Measurements from ENCODE around the gene COQ10A. TPM values are rescaled to one million over a fixed set of nuclear protein-coding genes. Genes with fewer than 3 reads are reported as not detected.

COQ10A gene
- total and polyA plus RNA-seq, 2 of the 13 experiments (the other 11 are each of a cell fraction or from before 2014, with no cell fraction given): 21.0 to 37.3 TPM

DNA sequence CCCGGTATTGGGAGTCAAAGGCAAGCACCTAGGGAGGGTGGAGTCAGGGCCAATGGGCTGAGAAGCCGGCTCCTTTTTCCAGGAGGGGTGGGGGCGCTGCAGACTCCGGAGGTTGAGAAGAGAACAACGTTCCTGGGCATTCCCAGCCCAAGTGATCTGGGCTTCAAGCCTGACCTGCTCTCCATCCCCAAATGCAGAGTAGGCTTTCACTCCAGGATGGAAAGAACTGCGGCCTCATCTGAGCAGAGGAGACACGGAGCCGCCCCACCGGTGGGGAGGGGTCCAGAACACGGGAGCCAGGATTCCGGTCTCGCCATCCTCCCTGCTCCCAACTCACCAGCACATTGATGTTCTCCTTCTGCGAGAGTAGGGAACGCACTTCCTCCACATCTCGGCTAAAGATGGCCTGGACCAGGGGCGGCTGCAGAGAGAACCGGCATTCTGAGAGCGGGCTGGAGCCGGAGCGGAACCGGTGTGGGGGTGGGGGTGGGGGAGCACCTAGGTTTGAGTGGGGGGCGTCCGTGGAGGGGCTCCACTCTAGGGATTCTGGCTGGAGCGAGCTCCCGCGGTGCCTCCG is 9.2 kb upstream of the COQ10A start (continued):
- TF ChIP-seq POGZ (CRISPR knock-in tag; IDR thresholded peaks at IDR 0.05) (no peak), FOXK2 (IDR thresholded peaks at IDR 0.05) (no peak), KLF9 (CRISPR knock-in tag; IDR thresholded peaks at IDR 0.05; ENCODE audit: low read depth) (no peak), KAT7 (CRISPR knock-in tag; IDR thresholded peaks at IDR 0.05; ENCODE audit: borderline replicate concordance) (0 out of 2 replicates have a peak, but pooled peaks have one; percentile 2), ZNF335 (CRISPR knock-in tag; IDR thresholded peaks at IDR 0.05) (no peak)
- TF ChIP-seq, protein P1, sequence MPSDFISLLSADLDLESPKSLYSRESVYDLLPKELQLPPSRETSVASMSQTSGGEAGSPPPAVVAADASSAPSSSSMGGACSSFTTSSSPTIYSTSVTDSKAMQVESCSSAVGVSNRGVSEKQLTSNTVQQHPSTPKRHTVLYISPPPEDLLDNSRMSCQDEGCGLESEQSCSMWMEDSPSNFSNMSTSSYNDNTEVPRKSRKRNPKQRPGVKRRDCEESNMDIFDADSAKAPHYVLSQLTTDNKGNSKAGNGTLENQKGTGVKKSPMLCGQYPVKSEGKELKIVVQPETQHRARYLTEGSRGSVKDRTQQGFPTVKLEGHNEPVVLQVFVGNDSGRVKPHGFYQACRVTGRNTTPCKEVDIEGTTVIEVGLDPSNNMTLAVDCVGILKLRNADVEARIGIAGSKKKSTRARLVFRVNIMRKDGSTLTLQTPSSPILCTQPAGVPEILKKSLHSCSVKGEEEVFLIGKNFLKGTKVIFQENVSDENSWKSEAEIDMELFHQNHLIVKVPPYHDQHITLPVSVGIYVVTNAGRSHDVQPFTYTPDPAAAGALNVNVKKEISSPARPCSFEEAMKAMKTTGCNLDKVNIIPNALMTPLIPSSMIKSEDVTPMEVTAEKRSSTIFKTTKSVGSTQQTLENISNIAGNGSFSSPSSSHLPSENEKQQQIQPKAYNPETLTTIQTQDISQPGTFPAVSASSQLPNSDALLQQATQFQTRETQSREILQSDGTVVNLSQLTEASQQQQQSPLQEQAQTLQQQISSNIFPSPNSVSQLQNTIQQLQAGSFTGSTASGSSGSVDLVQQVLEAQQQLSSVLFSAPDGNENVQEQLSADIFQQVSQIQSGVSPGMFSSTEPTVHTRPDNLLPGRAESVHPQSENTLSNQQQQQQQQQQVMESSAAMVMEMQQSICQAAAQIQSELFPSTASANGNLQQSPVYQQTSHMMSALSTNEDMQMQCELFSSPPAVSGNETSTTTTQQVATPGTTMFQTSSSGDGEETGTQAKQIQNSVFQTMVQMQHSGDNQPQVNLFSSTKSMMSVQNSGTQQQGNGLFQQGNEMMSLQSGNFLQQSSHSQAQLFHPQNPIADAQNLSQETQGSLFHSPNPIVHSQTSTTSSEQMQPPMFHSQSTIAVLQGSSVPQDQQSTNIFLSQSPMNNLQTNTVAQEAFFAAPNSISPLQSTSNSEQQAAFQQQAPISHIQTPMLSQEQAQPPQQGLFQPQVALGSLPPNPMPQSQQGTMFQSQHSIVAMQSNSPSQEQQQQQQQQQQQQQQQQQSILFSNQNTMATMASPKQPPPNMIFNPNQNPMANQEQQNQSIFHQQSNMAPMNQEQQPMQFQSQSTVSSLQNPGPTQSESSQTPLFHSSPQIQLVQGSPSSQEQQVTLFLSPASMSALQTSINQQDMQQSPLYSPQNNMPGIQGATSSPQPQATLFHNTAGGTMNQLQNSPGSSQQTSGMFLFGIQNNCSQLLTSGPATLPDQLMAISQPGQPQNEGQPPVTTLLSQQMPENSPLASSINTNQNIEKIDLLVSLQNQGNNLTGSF (CRISPR knock-in tag; IDR thresholded peaks at IDR 0.05): no peak
- TF ChIP-seq, protein P2, sequence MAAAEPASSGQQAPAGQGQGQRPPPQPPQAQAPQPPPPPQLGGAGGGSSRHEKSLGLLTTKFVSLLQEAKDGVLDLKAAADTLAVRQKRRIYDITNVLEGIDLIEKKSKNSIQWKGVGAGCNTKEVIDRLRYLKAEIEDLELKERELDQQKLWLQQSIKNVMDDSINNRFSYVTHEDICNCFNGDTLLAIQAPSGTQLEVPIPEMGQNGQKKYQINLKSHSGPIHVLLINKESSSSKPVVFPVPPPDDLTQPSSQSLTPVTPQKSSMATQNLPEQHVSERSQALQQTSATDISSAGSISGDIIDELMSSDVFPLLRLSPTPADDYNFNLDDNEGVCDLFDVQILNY (CRISPR knock-in tag; conservative IDR thresholded peaks at IDR 0.05): no peak
- TF ChIP-seq, protein P3, sequence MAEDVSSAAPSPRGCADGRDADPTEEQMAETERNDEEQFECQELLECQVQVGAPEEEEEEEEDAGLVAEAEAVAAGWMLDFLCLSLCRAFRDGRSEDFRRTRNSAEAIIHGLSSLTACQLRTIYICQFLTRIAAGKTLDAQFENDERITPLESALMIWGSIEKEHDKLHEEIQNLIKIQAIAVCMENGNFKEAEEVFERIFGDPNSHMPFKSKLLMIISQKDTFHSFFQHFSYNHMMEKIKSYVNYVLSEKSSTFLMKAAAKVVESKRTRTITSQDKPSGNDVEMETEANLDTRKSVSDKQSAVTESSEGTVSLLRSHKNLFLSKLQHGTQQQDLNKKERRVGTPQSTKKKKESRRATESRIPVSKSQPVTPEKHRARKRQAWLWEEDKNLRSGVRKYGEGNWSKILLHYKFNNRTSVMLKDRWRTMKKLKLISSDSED (CRISPR knock-in tag; IDR thresholded peaks at IDR 0.05): no peak
- TF ChIP-seq, protein P4, sequence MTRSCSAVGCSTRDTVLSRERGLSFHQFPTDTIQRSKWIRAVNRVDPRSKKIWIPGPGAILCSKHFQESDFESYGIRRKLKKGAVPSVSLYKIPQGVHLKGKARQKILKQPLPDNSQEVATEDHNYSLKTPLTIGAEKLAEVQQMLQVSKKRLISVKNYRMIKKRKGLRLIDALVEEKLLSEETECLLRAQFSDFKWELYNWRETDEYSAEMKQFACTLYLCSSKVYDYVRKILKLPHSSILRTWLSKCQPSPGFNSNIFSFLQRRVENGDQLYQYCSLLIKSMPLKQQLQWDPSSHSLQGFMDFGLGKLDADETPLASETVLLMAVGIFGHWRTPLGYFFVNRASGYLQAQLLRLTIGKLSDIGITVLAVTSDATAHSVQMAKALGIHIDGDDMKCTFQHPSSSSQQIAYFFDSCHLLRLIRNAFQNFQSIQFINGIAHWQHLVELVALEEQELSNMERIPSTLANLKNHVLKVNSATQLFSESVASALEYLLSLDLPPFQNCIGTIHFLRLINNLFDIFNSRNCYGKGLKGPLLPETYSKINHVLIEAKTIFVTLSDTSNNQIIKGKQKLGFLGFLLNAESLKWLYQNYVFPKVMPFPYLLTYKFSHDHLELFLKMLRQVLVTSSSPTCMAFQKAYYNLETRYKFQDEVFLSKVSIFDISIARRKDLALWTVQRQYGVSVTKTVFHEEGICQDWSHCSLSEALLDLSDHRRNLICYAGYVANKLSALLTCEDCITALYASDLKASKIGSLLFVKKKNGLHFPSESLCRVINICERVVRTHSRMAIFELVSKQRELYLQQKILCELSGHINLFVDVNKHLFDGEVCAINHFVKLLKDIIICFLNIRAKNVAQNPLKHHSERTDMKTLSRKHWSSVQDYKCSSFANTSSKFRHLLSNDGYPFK (CRISPR knock-in tag; IDR thresholded peaks at IDR 0.05; ENCODE audit: borderline replicate concordance): no peak
- TF ChIP-seq, protein P5, sequence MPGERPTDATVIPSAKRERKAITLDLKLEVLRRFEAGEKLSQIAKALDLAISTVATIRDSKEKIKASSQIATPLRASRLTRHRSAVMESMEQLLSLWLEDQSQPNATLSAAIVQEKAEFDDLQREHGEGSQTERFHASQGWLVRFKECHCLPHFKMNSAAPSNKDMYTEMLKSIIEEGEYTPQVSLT (CRISPR knock-in tag; IDR thresholded peaks at IDR 0.05; ENCODE audit: borderline replicate concordance, low read depth): no peak
- TF ChIP-seq, protein P6, sequence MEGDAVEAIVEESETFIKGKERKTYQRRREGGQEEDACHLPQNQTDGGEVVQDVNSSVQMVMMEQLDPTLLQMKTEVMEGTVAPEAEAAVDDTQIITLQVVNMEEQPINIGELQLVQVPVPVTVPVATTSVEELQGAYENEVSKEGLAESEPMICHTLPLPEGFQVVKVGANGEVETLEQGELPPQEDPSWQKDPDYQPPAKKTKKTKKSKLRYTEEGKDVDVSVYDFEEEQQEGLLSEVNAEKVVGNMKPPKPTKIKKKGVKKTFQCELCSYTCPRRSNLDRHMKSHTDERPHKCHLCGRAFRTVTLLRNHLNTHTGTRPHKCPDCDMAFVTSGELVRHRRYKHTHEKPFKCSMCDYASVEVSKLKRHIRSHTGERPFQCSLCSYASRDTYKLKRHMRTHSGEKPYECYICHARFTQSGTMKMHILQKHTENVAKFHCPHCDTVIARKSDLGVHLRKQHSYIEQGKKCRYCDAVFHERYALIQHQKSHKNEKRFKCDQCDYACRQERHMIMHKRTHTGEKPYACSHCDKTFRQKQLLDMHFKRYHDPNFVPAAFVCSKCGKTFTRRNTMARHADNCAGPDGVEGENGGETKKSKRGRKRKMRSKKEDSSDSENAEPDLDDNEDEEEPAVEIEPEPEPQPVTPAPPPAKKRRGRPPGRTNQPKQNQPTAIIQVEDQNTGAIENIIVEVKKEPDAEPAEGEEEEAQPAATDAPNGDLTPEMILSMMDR (CRISPR knock-in tag; IDR thresholded peaks at IDR 0.05): peak; percentile 53
- TF ChIP-seq, protein P7, sequence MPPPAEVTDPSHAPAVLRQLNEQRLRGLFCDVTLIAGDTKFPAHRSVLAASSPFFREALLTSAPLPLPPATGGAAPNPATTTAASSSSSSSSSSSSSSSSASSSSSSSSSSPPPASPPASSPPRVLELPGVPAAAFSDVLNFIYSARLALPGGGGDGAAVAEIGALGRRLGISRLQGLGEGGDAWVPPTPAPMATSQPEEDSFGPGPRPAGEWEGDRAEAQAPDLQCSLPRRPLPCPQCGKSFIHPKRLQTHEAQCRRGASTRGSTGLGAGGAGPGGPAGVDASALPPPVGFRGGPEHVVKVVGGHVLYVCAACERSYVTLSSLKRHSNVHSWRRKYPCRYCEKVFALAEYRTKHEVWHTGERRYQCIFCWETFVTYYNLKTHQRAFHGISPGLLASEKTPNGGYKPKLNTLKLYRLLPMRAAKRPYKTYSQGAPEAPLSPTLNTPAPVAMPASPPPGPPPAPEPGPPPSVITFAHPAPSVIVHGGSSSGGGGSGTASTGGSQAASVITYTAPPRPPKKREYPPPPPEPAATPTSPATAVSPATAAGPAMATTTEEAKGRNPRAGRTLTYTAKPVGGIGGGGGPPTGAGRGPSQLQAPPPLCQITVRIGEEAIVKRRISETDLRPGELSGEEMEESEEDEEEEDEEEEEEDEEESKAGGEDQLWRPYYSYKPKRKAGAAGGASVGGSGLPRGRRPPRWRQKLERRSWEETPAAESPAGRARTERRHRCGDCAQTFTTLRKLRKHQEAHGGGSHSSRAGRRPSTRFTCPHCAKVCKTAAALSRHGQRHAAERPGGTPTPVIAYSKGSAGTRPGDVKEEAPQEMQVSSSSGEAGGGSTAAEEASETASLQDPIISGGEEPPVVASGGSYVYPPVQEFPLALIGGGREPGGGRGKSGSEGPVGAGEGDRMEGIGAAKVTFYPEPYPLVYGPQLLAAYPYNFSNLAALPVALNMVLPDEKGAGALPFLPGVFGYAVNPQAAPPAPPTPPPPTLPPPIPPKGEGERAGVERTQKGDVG (CRISPR knock-in tag; IDR thresholded peaks at IDR 0.05; ENCODE audit: borderline replicate concordance): 0 out of 2 replicates have a peak, but pooled peaks have one; percentile 27

Measured in HepG2 (cell line).